NK-92 (cell line): ENCODE data around the gene POU3F1.
"Not testable (repeated sequence)": the region's sequence is repeated elsewhere in the genome, so short reads cannot be mapped to it uniquely, and the experiment has no call there.

Experiments used
- DNase-seq: peaks from one replicate; lab custom pipeline; 2025; ENCODE audit not compliant: unreplicated experiment; lab: John Stamatoyannopoulos, UW

Gene POU3F1

GRCh38 chr1:38050397-38051078, 3.9 kb upstream of the POU3F1 start:
- no peak for DNase-seq

DNA sequence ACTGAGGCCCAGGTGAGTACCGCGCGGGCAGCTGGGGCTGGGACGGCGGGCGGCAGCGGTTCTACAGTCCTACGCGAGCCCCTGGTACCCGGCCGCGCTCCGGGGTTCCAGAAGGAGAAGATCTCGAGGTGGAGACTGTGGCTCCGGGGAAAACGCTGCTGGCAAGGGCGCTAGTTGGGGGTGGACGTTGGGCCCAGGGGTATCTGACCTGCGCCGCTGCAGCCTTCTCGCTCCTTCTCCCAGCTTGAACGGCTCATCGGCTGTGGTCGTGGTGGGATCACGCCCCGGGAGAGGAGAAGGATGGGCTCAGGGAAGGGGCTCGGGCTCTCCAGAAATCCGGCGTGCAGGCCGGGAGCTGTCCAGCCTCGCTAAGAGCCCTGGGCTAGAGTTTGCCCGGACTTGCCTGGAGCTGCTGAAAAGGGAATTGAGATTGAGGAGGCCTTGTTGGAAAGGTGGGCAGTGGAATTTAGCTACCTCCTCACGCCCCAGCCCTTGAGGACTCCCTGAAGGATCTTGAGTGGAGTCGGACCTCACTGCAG, 1.1 kb upstream of the POU3F1 start:
- DNase-seq: no peak

DNA sequence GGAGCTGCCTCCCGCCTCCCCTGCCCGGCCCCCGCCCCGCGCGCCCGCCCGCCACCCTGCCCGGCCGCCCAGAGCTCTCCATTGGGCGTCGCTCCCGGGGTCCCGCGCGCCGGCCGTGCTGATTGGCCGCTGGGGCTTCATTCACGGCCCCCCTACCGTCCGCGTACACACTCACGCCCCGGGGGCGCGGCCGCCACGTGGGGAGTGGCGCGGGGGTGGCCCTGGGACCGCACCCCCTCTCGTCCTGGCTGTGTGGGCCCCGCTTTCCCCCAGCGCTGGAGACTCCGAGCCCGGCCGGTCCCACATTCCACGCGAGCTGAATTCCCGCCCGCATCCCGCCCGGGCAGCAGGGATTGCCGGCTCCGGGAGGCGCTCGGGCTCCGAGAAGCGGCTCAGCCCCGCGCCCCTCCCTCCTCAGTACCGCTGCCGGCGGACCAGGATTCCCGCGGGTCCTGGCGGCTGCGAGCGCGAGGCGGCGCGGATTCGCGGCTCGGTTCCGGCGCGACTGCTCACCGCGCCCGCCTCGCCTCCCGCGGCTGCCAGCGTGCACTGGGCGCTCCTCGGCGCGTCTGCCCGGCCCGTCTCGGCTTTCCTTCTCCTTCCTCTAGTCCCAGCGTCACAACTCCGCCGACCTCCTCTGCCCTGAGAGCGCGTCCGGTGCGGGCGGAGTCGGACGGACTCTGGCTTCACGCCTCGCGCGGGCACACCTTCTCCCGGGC, 450 bp upstream of the POU3F1 start:
- no peak for DNase-seq

DNA sequence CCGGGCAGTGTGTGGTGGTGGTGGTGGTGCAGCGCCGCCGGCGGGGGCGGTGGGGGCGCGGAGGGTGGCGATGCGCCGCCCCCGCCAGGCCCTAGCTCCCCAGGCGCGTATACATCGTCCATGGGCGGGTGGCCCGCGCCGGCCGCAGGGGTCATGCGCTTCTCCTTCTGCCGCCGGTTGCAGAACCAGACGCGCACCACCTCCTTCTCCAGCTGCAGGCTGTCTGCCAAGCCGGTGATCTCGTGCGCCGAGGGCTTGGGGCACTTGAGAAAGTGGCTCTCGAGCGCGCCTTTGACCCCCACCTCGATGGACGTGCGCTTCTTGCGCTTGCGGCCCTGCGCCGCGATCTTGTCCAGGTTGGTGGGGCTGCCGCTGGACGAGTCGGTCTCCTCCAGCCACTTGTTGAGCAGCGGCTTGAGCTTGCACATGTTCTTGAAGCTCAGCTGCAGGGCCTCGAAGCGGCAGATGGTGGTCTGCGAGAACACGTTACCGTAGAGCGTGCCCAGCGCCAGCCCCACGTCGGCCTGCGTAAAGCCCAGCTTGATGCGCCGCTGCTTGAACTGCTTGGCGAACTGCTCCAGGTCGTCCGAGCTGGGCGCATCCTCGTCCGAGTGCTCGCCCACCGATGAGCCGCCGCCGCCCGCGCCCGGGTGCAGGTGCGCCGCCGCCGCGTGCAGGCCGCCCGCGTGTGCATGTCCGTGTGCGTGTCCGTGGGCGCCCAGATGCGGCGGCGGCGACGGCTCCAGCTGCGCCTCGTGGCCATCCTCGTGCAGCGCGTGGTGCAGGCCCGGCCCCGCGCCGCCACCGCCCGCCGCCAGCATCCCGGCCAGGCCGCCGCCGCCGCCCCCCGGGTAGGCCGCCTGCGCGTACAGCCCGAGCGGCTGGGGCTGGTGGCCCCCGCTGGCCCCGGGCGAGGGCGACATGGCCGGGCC, 926 bp downstream of the POU3F1 start:
- DNase-seq: no peak

- no peak for DNase-seq
These were observed 2.1 kb downstream of the POU3F1 start for GRCh38 chr1:38044221-38045215.

DNA sequence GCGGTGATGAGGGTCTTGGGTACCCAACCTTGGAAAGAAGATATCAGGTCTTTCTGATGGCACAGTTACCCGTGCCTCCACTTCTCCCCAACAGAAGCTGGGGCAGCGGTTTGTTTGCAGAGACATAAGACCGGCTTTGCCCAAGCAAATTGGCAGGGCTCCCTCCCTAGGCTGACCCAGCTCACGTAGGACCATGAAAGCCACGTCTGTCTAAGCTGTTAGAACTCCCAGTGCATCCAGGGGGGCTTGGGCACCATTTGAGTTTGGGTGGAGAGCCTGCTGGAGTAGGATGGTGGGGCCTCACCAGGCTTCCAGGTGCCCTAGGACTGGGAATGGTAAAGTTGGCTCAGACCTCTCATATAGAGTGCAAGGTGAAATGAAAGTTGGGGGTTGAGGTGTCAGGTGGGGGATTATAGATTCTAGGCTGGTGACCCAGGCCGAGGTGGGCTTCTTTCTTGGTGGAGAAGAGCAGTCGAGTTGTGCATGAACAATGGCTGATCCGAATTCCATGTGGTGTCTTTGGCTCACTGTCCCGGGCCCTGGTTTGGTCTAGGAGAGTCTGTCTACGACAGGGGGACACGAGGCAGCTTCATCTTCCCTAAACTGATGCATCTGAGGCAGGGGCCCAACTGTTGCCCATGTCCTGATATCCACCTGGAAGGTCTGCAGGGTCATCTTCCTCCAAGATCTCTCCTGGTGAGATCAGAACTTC, 3.4 kb downstream of the POU3F1 start:
- DNase-seq: no peak

- no peak for DNase-seq
These were observed 4.4 kb downstream of the POU3F1 start for GRCh38 chr1:38041936-38042834.

- DNase-seq: no peak
These were observed 7.1 kb downstream of the POU3F1 start for GRCh38 chr1:38039331-38040088.

GRCh38 chr1:38038861-38039260, 7.7 kb downstream of the POU3F1 start:
- no peak for DNase-seq

DNA sequence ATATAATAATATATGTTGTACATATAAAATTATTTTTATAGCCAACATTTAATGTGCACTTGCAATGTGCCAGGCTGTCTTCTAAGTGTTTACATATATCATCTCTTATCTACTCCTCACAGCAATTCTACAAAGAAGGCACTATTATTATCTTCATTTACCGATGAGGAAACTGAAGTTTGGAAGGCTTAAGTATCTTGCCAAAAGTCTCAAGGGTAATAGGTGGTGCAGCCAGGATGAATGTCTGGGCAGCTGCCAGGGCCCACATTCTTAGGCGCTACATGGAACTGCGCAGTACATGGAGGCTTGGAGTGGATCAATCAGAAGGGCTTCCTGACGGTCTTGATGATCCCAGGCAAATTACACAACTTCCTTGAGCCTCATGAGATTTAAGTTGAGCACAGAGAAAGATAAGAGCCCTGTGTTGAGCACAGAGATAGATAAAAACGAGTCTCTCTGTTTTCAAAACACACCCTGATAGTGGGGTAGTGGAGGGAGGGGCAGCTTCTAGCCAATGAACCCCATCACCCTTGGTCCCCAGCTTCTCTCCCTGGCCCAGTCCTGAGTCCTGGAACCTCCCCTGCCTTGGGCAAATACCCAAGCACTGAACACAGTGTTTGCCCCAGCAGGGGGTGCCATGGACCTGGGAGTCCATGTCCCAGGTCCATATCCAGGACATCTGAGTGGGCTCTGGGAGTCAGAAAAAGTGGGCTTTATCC, 9.2 kb downstream of the POU3F1 start:
- no peak for DNase-seq

DNA sequence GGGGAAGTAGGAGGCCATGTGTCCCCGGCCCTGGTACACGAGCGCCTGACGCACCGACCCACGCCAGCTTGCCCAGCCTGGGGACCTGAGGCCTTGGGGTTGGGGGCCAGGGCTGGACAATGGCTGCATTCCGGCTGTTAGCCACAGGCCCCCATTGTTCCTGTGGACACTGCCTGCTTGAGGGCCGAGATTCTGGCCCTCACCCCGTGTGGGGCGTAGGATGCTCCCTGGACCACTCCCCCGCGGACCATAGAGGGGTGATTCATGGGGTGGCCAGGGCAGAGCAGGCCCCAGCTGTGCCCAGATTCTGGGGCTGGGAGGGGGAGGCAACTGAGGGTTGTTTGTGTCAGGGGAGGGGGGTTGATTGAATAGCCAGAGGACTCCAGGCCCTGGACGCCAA, 11.7 kb downstream of the POU3F1 start:
- DNase-seq: no peak

- not testable (repeated sequence) for DNase-seq
These were observed 13.6 kb downstream of the POU3F1 start for GRCh38 chr1:38032992-38033391.

DNA sequence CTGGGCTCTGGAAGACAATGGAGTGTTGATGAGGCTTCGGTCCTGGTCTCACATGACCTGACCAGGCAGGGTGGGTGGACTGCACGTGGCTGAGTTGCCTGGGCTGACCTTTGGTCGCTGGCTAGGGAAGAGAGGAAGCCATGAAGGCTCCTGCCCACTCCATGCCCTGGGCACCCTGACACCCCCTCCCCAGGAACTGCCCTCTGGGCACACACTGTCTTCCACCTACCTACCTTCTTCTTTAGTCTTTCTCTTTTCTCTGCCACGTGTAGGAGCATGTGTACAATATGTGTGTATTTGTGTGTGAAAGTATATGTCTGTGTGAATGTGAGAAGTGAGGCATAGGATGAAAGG, 15.1 kb downstream of the POU3F1 start:
- no peak for DNase-seq

DNA sequence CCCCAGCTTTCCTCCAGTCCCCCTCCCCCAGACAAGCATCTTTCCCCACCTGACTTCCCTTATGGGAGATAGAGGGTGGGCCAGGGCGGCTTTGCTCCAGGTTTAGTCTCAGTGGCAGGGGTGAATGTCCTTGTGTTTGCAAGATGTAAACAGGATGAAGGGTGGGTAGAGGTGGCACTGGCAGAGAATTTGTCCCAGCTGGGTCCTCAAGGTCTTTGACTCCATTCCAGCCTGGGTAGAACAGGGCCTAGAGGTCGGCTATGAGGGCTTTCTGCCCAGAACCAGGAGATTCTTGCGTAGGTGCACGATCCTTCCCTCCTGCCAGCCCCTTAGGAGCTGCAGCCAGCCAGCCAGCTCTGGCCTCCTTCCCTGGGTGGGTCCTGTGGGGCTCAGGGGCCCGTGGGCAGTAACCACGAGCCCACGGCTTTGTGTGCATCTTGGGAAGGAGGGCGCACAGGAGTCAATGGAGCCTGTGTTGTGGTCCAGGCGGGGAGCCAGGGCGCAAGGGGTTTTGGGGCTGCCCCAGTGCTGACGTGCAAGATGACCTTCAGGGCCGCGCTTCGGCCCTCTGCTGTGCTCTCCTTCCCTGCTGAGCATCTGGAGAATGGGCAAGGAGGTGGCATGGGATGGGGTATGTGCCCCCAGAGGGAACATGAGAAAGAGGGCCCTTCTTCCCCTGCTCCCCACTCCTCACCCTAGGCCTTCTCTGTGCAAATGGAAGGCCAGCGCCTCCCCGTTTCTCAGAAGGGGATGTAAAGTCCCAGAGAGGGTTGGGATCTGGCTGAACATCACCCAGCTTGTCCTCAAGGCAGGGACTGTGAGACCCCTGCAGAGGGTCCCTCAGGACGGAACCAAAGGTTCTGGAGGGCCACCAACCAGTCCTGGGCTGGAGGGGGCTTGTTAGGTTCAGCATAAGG, 15.7 kb downstream of the POU3F1 start:
- no peak for DNase-seq

DNA sequence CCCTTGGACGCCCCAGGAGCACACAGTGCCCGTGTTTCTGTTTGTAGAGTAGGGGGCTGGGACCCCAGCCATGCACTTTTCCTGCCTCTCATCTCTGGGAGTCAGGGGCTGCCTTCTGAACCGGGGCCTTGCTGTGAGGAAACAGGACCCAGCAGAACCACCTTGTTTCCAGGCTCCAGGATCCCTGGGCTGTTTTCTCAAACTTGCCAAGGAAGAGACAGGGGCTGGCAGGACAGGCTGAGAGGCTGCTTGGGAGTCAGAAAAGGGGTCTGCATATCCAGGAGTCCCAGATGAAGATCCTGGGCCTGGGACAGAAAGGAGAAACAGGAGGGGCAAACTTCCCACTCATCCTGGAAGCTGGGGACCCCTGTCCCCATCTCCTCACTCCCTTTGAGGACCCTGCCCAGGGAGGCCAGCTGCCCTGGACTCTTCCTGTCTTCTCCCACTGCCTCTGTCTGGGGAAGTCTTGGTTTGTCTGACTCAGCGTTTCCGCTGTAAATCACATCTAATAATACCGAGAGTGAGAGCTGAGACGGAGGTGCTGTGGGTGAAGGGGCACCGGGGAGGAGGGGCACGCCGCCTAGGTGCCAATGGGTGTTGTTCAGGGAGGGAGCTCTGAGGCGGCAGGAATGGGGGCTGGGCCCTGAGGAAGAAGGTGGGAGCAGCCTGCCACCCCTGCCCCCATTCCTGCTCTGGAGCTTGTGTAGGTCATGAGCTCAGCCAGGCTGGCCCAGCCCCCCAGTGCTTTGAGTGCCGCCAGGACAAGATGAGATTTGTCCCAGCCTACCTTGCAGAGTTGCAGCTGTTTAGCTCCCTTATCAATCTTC, 16.7 kb downstream of the POU3F1 start:
- DNase-seq: no peak
